GM12878 (cell line): ENCODE results near the gene MGMT. TPM values are rescaled to one million over a fixed set of nuclear protein-coding genes. Genes with fewer than 3 reads are reported as not detected.

Experiments
- ATAC-seq: fragments of 200-7000 bp; cut with Tn5 transposase; 3 replicates; pipeline ENCODE4 v1.9.1; 2020; ENCODE audit warnings: mild to moderate bottlenecking, moderate library complexity
- BruUV-seq: library from RNA; stranded (reverse); fragments of 400-500 nt; replicated peaks from 2 replicates; lab custom pipeline; 2021; lab: Mats Ljungman, UMichigan
- CTCF ChIA-PET: fragments of 300-600 bp; sonication (Branson Sonifier 250); formaldehyde crosslinking; extraction: SDS; loops from one replicate; lab custom pipeline; 2021; ENCODE audit warnings: inconsistent platforms; lab: Yijun Ruan, JAX
- POLR2A ChIA-PET: fragments of 350-600 bp; formaldehyde crosslinking; extraction: SDS; loops from one replicate; lab custom pipeline; 2021; ENCODE audit warnings: inconsistent platforms; lab: Charles Lee
- RAD21 ChIA-PET: fragments of 300-600 bp; sonication (Branson Sonifier 250); formaldehyde crosslinking; loops from one replicate; lab custom pipeline; 2023; ENCODE audit warnings: antibody characterized with exemption; ENCODE audit not compliant: unreplicated experiment; lab: Charles Lee
- SMC1A ChIA-PET: fragments of 300-600 bp; sonication (Branson Sonifier 250); formaldehyde crosslinking; loops from one replicate; lab custom pipeline; 2023; ENCODE audit not compliant: unreplicated experiment, uncharacterized antibody; lab: Charles Lee
- DNase-seq: peaks from one replicate; pipeline ENCODE4 v3.0.0-alpha.2; 2011; ENCODE audit warnings: low read depth, low spot score
- FAIRE-seq: peaks from 3 replicates; lab custom pipeline; 2011; peaks lifted over from hg19 to GRCh38; lab: Jason Lieb, UNC
- H2AFZ ChIP-seq: 2 replicates; pipeline ENCODE4 v1.6.0; 2011; ENCODE audit warnings: low read depth, low read length, control low read depth; ENCODE audit not compliant: control insufficient read depth
- H3K27ac ChIP-seq: 2 replicates; pipeline ENCODE4 v1.5.1; 2011; ENCODE audit warnings: control low read depth; ENCODE audit not compliant: control insufficient read depth, insufficient read depth
- H3K27me3 ChIP-seq, 2 experiments: replicated peaks in 1 of 2; 2 replicates each; pipeline versions ENCODE4 v1.6.0 to v1.6.1; 2011; ENCODE audit warnings: low read length in 1 of 2; ENCODE audit not compliant: control insufficient read depth in 2 of 2, insufficient read depth in 2 of 2
- H3K36me3 ChIP-seq, 2 experiments: 2 replicates each; pipeline ENCODE4 v1.5.1; 2011; ENCODE audit warnings: low read length in 1 of 2; ENCODE audit not compliant: control insufficient read depth in 2 of 2, insufficient read depth in 2 of 2
- H3K4me1 ChIP-seq: 2 replicates; pipeline ENCODE4 v1.6.1; 2011; ENCODE audit warnings: mild to moderate bottlenecking, low read length, moderate library complexity, mixed read lengths; ENCODE audit not compliant: control insufficient read depth, insufficient read depth
- H3K4me2 ChIP-seq: 2 replicates; pipeline ENCODE4 v1.6.0; 2011; ENCODE audit warnings: control low read depth; ENCODE audit not compliant: control insufficient read depth, insufficient read depth
- H3K4me3 ChIP-seq: fragments of 200-600 bp; sonication (generic); 2 replicates; pipeline ENCODE4 v1.5.1; 2016
- H3K79me2 ChIP-seq: 2 replicates; pipeline ENCODE4 v1.6.0; 2011; ENCODE audit warnings: low read length; ENCODE audit not compliant: control insufficient read depth, insufficient read depth
- H3K9ac ChIP-seq: 2 replicates; pipeline ENCODE4 v1.8.0; 2011; ENCODE audit warnings: low read length, control low read depth, mixed read lengths; ENCODE audit not compliant: control insufficient read depth, insufficient read depth
- H3K9me3 ChIP-seq: replicated peaks from 3 replicates; pipeline ENCODE4 v1.5.1; 2011; ENCODE audit warnings: mild to moderate bottlenecking, low read length; ENCODE audit not compliant: control insufficient read depth, insufficient read depth
- H4K20me1 ChIP-seq: 2 replicates; pipeline ENCODE4 v1.6.0; 2011; ENCODE audit not compliant: control insufficient read depth, insufficient read depth
- CHD2 ChIP-seq: IDR thresholded peaks from 2 replicates; pipeline ENCODE4 v1.6.1; 2011; ENCODE audit warnings: low read depth, low read length, improper control_type of control experiment, borderline replicate concordance
- DPF2 ChIP-seq: fragments of 450-650 bp; IDR thresholded peaks from 2 replicates; pipeline ENCODE4 v1.6.1; 2017; ENCODE audit warnings: mild to moderate bottlenecking
- GATAD2B ChIP-seq: fragments of 450-650 bp; conservative IDR thresholded peaks from 2 replicates; pipeline ENCODE4 v1.6.1; 2017; ENCODE audit warnings: low read depth, mild to moderate bottlenecking, moderate library complexity
- HDAC2 ChIP-seq: fragments of 200-600 bp; sonication (generic); IDR thresholded peaks from 2 replicates; pipeline ENCODE4 v1.6.1; 2017
- IRF4 ChIP-seq: IDR thresholded peaks from 2 replicates; pipeline ENCODE4 v1.6.1; 2011; ENCODE audit warnings: low read depth, low read length
- JUNB ChIP-seq: IDR thresholded peaks from 2 replicates; pipeline ENCODE4 v1.6.1; 2016; ENCODE audit warnings: antibody characterized with exemption, mild to moderate bottlenecking
- LARP7 ChIP-seq: fragments of 450-650 bp; IDR thresholded peaks from 2 replicates; pipeline ENCODE4 v1.6.1; 2017; ENCODE audit warnings: mild to moderate bottlenecking
- NBN ChIP-seq: fragments of 450-650 bp; IDR thresholded peaks from 2 replicates; pipeline ENCODE4 v1.6.1; 2016
- NR2C2 ChIP-seq: IDR thresholded peaks from 2 replicates; pipeline ENCODE4 v1.6.1; 2011; ENCODE audit warnings: borderline replicate concordance, low read depth; ENCODE audit not compliant: control insufficient read depth, insufficient read length
- NRF1 ChIP-seq: conservative IDR thresholded peaks from 2 replicates; pipeline ENCODE4 v1.6.1; 2011; ENCODE audit warnings: mild to moderate bottlenecking, low read depth, low read length, improper control_type of control experiment
- POU2F2 ChIP-seq: IDR thresholded peaks from 3 replicates; pipeline ENCODE4 v1.6.1; 2011; ENCODE audit warnings: low read depth, mild to moderate bottlenecking, low read length, borderline replicate concordance
- PRDM15 ChIP-seq: fragments of 450-650 bp; formaldehyde crosslinking; IDR thresholded peaks from 2 replicates; pipeline ENCODE4 v1.4.0; 2020; ENCODE audit warnings: mild to moderate bottlenecking, moderate library complexity
- SMC3 ChIP-seq: IDR thresholded peaks from 2 replicates; pipeline ENCODE4 v1.6.1; 2011; ENCODE audit warnings: low read length, improper control_type of control experiment, borderline replicate concordance
- TBL1XR1 ChIP-seq: IDR thresholded peaks from 2 replicates; pipeline ENCODE4 v1.6.1; 2012; ENCODE audit warnings: low read depth, low read length, improper control_type of control experiment
- TCF12 ChIP-seq: IDR thresholded peaks from 2 replicates; pipeline ENCODE4 v1.6.1; 2011; ENCODE audit warnings: low read depth, mild to moderate bottlenecking, low read length
- USF2 ChIP-seq: IDR thresholded peaks from 2 replicates; pipeline ENCODE4 v1.6.1; 2011; ENCODE audit warnings: low read depth, low read length, improper control_type of control experiment, borderline replicate concordance
- YY1 ChIP-seq: IDR thresholded peaks from 2 replicates; pipeline ENCODE4 v1.6.1; 2011; ENCODE audit warnings: low read depth, mild to moderate bottlenecking, low read length
- WGBS: methylation state at CpG from one replicate; pipeline ENCODE4 v1.1.6; 2016; ENCODE audit warnings: low lambda C conversion rate; ENCODE audit not compliant: insufficient replicate concordance, insufficient coverage; ENCODE audit errors: missing lambda C conversion rate; 5-methylcytosine and 5-hydroxymethylcytosine counted together
- in situ Hi-C: fragments of 300-500 bp; cut with MboI; formaldehyde crosslinking; loops from 9 replicates; pipeline ENCODE4 v1.14.3; 2018; ENCODE audit warnings: mixed read lengths
- intact Hi-C: fragments of 100-400 bp; cut with micrococcal nuclease; formaldehyde crosslinking; loops from one replicate; pipeline ENCODE4 v1.14.2; 2022; ENCODE audit not compliant: unreplicated experiment
- polyA plus RNA-seq, 11 experiments: library from polyadenylated mRNA; depleted of rRNA in 4 of 11; unstranded in 6 of 11; stranded (reverse) in 5 of 11; fragments of >200 nt; fragmentation: Nextera tagmentation in 4 of 11; fragmentation: Illumina TruSeq in 1 of 11; extraction: Ambion mirVana in 4 of 11; extraction: Trizol in 1 of 11; gene quantifications; 1 replicate in 1 of 11; 2 replicates in 10 of 11; pipeline versions ENCODE4 v1.2.1 to v1.2.3, GENCODE V29; 2011 to 2016; ENCODE audit warnings: inconsistent platforms in 2 of 11, missing spikeins in 2 of 11, low read depth in 1 of 11
- total RNA-seq, 4 experiments: library from RNA; depleted of rRNA in 3 of 4; stranded (reverse); fragments of >200 nt in 3 of 4; fragmentation: Illumina TruSeq in 1 of 4; extraction: Trizol in 1 of 4; gene quantifications; 2 replicates each; pipeline versions ENCODE4 v1.2.1 to v1.2.3, GENCODE V29; 2013 to 2021

Gene MGMT
- total and polyA plus RNA-seq, 10 of the 15 experiments (the other 5 are each of a cell fraction or from before 2014, with no cell fraction given), result 0.16 to 24.2 (median 13.3) TPM

GRCh38 chr10:129703287-129704137 lies 236.5 kb downstream of the MGMT start (continued):
- no peak for TF ChIP-seq PRDM15 (CRISPR knock-in tag)

- ChIA-PET RAD21 (no interaction called here), POLR2A (no interaction called here), SMC1A (no interaction called here), CTCF (no interaction called here)
- no TSS peak for BruUV-seq
- ATAC-seq (no peak), FAIRE-seq (no peak), DNase-seq (no peak)
- no peaks in the 10 kb centered on the region for H3K27me3 ChIP-seq
- H3K36me3 ChIP-seq, result no peaks in the 10 kb centered on the region
- H2AFZ ChIP-seq, result no peak overlapping the region
- no peak overlapping the region for H3K4me2 ChIP-seq
- no peaks in the 10 kb centered on the region for H3K9me3 ChIP-seq
- H3K4me3 ChIP-seq, result no peak overlapping the region
- no peak overlapping the region for H3K27ac ChIP-seq
- H4K20me1 ChIP-seq, result no peaks in the 10 kb centered on the region
- no peaks in the 10 kb centered on the region for H3K4me1 ChIP-seq
- no peak overlapping the region for H3K9ac ChIP-seq
- no peaks in the 10 kb centered on the region for H3K79me2 ChIP-seq
- intact Hi-C loops, result no loop called here
- WGBS, result 90% methylated on average over 16 of the region's 16 CpGs
- in situ Hi-C loops, result no loop called here
- no peak for TF ChIP-seq DPF2
- TF ChIP-seq USF2, result no peak
- no peak for TF ChIP-seq CHD2
- TF ChIP-seq JUNB, result no peak
- TF ChIP-seq LARP7, result no peak
- TF ChIP-seq SMC3, result no peak
- no peak for TF ChIP-seq POU2F2
- TF ChIP-seq GATAD2B, result no peak
- TF ChIP-seq NR2C2, result no peak
- no peak for TF ChIP-seq TBL1XR1
- TF ChIP-seq NBN, result no peak
- TF ChIP-seq TCF12, result no peak
- no peak for TF ChIP-seq IRF4
- TF ChIP-seq YY1, result no peak
- no peak for TF ChIP-seq HDAC2
- TF ChIP-seq NRF1, result no peak
These were observed 237.2 kb downstream of the MGMT start for GRCh38 chr10:129704225-129704624.
